ENCODE measurements around the gene SORL1.

SORL1 gene

DNA sequence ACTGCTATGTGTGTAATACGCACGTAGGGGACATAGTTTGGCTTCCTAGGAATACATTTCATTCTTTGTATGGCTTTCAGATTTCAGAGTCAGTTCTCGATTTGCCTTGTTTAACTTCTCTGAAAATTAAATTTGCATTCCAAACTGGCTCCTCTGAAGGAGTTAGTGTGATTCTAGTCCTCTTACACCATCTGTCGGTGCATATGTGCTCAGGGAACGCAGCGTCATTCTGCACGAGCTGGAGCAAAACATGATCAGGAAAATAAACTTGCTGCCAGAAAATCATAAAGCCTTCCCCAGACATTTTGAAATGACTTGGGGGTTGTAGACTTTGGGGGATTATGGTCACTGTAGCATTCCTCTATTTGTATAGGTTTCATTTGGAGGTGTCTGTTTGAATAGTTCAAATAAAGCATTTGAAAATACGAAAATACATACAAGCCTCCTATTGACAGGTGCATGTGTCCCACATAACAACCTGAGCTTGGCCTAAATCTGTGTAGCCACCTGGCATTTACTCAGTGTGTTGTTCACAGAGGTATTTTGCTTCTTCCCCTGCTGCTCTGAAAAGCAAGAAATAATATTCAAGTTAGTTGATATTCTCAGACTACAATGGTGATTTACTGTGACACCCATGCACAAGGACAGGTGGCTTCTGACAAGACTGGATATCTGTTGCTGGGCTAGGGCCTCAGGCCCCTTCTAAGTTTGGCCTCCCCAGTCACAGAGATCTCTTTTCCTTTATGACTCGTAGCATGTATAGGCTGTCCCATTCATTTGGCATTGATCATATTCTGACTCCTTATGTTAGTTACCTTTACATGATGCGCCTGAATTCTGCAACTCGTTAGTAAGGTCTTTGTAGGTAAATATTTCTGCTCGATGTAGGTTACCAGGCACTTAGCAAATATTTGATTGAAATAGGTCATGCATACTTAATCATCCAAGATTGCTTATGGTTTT is 82.3 kb downstream of the SORL1 start:
- no peak for DNase-seq (ENCODE audit: low read depth in 1 of 2, low spot score in 1 of 2)

DNA sequence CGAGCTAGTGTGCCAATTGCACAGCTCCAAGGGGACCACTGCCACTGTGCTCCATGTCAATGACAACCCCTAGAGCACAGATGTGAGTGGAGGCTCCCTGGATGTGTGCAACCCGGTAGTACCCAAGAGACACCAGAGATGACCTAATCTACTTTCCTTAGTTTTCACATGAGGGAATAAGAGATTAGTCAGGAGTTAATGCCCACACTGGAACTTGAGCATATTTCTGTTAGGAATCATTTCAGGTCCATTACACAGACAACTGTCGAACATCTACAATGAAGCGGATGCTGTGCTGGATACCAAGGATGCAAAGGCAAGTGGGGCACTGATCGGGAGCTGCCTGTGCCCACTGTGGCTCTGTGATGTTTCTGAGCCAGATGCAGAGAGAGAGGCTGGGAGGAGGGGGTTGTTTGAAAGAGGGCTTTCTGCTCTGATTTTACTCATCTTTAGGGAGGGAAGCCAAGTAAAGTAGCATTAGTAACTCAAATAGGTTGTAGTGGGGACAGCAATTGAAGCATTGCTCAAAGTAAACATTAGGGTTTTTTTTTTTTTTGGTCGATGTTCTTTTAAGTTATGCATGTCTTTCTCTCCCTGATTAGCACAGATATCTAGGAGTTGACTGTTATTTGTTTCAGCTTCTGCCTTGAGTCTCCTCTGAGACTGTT is 83.1 kb downstream of the SORL1 start:
- DNase-seq (ENCODE audit: low read depth in 1 of 2, low spot score in 1 of 2): no peak

DNA sequence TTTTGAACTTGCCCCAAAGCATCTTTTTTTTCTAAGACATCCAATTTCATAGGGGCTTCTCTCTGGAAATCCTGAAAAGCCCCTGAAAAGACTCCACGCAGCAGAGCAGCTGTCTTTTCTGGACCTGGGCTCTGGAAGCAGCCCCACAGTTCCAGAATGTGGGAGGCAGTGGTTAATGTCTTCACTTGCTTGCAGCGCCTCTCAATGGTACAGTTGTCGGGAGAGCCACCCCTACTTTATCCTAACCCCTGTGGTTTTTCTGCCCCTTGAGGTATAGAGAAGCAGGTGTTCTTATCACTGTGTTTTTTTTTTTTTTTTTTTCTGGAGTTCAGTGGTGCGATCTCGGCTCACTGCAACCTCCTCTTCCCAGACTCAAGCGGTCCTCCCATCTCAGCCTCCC is 84.0 kb downstream of the SORL1 start:
- no peak for DNase-seq (ENCODE audit: low read depth in 1 of 2, low spot score in 1 of 2)

DNA sequence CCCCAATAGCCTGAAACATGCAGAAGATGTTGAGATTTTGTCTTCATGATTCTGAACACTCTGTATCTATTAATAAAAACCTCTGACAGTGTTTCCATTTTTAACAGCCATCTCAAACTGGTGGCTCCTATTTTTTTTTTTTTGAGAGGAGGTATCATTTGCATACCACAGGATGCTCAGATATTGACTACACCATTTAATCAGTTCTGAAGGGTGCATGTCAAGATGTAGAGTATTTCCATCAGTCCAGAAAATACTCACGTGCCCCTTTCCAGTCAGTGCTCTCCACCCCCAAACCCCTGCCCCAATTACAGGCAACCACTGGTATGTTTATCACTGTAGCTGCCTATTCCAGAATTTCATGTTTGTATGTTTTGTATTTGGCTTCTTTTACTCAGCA is 85.9 kb downstream of the SORL1 start:
- no peak for DNase-seq (ENCODE audit: low read depth in 1 of 2, low spot score in 1 of 2)

DNA sequence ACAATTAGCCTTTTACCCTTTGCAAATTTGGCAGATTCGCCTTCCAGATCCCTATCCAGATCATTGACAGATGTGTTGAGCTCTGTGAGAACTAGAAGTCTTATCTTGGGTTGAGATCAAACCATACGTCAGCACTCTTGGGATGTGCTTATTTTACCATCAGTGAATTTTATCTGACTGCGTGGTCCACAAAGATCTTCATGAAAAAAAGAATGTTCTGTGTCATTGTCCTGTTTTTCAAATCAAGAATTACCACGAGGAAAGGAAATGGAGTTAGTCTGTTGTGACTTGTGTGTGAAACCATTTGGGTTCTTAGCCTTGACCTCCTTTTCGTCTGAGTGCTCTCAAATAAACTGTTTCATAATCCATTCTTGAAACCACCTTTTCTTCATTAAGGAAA is 86.9 kb downstream of the SORL1 start:
- DNase-seq (ENCODE audit: low read depth in 1 of 2, low spot score in 1 of 2): no peak

DNA sequence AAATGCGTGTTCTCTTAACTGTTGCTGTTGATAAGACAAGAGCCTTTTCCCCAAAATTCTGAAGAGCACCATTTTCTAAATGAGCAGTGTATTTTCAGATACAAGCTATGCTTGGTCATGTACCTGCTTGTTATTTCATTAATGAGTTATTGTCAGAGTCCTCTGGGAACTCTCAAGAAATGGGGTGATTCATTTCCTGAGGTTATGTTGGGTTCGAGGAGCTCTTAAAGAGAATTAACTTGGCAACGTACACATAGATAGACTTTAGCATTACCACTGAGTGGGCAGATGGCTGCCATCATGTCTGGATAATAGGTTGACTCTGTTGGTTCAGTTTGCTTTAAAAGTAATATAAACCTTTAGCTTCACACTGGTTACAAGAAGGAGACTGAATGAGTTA is 88.5 kb downstream of the SORL1 start:
- DNase-seq (ENCODE audit: low read depth in 1 of 2, low spot score in 1 of 2): no peak

DNA sequence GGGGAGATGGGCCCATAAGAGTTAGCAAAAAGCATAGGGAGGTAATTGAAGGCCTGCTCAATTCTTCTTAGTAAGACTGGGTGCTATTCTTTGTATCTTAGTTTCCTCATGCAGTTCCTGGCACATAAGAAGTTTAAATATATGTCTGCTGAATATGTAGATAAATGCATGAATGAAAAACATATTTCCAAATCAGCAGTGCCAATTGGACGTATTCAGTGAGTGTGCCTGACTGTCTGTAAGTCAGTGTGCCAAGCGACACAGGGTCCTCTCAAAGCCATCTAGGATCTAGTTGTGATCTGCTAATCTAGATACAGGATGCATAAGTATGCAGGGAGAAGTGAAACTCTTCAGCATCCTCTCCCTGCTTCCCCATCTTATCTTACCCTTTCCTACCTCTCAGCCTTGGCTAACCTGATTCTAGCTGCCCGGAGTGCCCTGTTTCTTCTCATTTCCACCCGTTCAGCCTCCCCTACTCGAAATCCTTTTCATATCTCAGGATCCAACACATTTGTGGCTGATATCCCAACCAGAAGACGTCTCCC is 91.8 kb downstream of the SORL1 start:
- no peak for DNase-seq (ENCODE audit: low read depth in 1 of 2, low spot score in 1 of 2)

DNA sequence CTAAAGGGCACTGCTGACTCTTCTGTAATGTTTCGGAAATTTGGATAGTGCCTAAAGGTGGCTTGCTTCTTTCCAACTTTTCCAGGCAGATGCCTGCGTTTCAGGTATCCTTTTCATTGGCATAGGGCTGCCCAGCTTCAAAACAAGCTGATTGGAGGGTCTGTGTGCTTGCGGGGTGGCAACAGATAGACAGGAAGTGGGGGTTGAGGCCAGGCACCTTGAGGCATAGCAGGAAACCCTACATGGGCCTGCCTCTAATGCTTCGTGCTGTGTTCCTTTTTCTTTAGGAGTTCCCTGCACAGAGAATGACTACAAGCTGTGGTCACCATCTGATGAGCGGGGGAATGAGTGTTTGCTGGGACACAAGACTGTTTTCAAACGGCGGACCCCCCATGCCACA is 92.8 kb downstream of the SORL1 start:
- DNase-seq (ENCODE audit: low read depth in 1 of 2, low spot score in 1 of 2): no peak

DNA sequence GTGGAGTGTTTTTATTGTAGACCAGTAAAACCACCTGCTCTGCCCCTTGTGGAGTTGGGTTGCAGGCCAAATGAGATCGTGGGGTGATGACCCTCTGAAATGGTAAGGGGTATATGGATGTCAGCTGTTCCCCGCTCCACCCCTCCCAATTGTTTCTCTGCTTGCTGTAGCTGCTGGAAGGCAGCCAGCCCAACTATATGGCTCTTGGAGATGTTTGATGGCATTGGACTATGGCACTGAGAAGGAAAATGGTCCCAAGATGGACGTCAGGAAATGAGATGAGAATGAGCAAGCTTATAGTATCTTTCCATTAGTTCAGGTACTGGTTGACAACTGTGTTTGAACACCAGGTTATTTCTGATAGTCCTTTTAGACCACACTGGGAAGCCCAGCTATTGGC is 95.5 kb downstream of the SORL1 start:
- no peak for DNase-seq (ENCODE audit: low read depth in 1 of 2, low spot score in 1 of 2)

DNA sequence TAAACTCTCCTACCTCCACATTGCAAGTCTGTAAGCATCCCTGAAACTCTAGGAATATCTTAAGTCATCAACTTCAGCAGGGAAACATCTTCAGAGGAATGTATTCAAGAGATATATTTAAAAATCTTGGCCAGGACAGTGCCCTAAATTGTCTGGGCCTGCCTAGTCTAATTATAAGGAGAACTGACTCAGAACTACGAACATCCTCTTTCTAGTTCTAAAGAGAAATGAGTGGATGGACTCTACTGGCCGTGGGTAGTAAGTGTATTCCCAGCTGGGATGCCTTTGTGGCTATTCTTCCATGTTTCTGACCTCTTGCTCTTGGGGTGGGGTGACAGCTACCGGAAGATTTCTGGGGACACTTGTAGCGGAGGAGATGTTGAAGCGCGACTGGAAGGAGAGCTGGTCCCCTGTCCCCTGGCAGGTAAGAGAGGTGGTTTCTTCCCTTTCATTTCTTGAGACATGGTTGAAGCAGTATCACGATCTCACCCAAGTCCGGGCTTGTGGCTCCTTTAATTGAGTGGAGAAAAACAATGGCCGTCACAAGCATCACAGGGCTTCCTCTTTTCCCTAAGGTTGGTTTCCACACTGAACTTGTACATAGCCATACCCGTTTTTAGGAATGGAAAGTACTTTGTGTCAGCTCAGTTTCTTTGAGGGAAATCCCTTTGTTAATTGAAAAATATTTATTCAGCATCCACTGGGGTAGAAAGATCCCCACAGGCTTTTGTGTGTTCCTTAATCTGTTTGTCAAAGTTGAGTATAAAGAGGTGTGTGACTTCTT is 98.3 kb downstream of the SORL1 start:
- DNase-seq (ENCODE audit: low read depth in 1 of 2, low spot score in 1 of 2): no peak

DNA sequence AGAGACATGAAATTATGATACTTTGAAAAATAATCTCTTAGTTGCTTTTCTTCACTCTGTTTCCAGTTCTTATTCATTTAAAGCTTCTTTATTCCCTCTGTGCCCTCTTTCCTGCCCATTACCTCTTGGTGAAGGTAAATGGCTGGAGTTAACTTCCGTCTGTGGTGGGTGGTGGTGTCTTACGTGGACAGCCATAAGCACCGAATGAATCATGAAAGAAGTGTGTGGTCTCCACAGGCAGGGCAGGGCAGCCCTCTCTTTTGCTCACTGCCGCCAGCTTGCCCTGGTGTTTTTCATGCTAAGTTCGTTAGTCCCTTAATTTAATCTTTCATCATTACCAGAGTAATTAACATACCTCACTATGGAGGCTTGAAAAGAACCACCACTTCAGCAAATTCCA is 99.3 kb downstream of the SORL1 start:
- DNase-seq (ENCODE audit: low read depth in 1 of 2, low spot score in 1 of 2): no peak

DNA sequence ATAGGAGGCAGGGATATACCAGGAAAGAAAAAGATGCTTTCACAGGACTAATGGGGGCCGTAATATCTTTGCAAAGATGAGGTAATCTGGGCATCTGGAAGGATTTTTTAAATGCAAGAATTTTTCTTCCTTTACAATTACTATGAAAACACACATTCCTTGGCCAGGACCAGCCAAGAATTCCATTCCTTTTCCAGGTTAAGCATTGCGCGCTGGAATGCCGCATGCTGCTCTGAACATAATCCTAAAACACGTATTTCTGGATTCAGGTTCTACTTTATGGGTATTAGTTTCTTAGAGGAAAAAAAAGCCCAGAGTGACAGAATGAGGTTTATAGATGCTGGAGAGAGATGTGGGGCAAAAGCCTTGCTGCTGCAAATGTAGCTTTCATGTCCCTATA is 100.0 kb downstream of the SORL1 start:
- no peak for DNase-seq (ENCODE audit: low read depth in 1 of 2, low spot score in 1 of 2)

DNA sequence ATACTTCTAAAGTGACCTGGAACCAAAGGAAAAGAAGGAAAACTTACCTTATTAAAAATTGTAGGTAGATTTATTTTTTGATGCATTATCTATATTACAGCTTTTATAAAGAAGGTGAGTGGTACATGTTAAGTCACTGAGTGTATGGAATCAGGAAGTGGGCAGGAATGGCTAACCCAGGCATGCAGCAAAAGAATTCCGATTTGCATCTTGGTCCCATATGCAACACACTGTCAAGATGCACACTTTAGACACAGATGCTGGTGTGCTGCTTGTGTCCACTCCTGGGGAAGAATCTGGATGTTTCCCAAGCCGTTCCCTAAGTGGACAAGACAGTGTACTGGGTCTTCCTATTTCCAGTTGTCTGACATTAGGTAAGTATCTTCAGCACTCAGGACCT is 100.5 kb downstream of the SORL1 start:
- no peak for DNase-seq (ENCODE audit: low read depth in 1 of 2, low spot score in 1 of 2)

DNA sequence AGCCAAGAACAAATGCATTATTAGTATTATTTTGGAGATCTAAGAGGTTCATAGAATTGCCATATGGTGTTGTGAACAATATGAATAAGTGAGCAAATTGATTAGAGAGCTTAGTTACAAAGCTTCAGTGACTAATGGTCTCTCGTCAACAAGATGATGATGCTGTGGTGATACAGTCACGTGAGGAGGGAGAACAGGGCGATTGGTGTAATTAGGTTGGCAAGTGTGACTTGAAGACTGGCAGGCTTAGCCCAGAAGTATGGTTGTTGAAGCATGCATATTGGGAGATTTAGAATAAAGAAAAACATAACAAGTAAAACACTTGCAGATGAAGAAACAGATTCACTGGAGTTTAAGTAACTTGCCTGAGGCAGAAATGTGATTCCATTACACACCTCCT is 101.3 kb downstream of the SORL1 start:
- DNase-seq (ENCODE audit: low read depth in 1 of 2, low spot score in 1 of 2): no peak

DNA sequence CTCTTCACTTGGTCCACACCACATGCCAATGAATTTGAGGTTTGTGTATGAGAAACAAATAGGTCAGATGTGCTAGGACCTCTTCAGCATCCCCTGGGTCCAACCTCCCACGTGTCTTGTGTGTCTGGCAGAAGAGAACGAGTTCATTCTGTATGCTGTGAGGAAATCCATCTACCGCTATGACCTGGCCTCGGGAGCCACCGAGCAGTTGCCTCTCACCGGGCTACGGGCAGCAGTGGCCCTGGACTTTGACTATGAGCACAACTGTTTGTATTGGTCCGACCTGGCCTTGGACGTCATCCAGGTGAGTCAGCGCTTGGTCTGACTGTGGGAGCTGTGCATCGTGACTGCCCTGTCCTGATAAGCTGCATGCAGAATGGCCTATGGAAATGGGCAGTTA is 101.7 kb downstream of the SORL1 start:
- no peak for DNase-seq (ENCODE audit: low read depth in 1 of 2, low spot score in 1 of 2)

DNA sequence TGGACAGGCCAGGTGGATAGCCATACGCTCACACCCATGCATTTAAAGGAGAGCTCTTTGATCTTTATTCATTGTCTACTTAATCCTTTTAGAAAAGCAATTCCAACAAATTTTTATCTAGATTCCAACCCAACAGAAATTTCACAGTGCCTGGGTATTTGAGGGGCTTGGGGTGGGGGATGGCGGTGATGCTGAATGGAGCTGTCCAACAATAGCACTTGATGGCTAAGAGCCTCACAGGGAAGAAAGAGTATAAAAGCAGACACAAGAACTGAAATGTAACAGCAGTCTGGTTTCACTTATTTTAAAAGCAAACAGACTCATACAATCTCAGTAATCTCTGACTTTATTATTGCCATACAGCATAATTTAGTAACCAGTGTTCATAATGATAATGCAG is 102.4 kb downstream of the SORL1 start:
- no peak for DNase-seq (ENCODE audit: low read depth in 1 of 2, low spot score in 1 of 2)

DNA sequence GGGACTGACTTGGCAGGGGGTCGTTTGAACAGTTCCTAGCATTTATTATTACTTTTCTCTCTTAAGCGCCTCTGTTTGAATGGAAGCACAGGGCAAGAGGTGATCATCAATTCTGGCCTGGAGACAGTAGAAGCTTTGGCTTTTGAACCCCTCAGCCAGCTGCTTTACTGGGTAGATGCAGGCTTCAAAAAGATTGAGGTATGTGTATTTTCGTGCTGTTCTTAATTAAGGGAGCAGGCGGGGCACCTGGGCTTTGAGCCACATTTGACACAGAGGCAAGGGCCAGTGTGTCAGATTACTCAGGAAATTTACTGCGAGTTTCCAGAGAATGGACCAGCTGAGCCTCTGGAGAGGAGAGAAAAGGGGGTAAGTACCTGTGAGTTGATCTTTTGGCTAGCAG is 103.0 kb downstream of the SORL1 start:
- DNase-seq (ENCODE audit: low read depth in 1 of 2, low spot score in 1 of 2): no peak

DNA sequence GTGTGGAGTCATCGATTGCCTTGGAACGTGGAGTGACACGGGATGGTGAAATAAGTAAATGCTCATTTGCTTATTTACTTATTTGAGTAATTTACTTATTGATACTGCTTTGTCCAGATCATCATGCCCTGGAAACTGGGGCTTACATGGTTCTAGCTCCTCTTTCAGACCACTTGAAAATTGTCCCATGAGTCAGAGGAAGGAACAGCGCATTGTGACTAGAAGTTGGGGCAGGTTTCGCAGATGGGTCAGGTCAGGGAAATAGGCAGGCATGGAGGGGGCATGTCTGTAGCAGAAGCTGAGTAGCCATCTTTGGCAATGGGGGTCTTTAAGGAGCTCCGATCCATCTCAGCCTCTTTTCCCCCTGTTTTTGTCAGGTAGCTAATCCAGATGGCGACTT is 104.8 kb downstream of the SORL1 start:
- DNase-seq (ENCODE audit: low read depth in 1 of 2, low spot score in 1 of 2): no peak

DNA sequence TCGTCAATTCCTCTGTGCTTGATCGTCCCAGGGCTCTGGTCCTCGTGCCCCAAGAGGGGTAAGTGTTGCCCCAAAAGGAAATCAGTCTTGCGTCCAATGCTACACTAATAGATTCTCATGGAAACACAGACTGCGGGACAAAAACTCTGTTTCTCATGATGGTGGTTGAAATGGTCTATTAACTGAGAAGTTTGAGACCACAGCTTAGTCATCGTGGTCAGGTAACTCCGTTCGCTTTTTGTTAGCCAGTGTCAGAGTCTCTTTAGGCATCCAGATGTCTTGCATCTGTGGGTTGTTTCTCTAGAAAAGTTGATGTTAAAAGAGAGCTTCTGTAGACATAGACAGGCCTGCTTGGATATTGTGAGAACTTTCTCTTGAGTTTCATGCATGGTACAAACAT is 105.2 kb downstream of the SORL1 start:
- no peak for DNase-seq (ENCODE audit: low read depth in 1 of 2, low spot score in 1 of 2)

DNA sequence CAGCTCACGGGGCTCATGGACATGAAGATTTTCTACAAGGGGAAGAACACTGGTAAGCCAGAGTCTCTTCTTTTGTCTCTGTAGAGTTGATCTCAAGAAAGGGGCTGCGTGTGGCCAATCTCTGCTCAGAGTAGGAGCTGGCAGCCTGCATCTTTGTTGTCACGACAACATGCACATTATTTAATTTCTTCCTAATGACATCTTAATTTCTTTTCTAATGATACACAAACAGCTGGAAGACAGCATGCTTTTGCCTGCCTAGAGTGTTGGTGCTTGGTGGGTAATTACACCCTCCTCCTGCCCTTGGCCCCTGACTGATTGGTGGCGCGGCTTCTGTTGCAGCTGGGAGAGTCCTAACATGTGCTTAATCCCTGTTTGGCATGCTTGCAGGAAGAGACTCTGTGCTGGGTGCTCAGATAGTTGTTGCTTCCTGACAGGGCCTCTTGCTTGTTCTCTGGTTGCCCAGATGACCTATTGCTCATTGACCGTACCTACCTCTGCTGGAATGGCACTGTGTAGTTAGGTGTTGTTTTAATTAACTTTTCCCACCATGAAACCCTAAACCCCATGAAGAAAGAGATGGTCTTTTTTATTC is 107.6 kb downstream of the SORL1 start:
- no peak for DNase-seq (ENCODE audit: low read depth in 1 of 2, low spot score in 1 of 2)

DNA sequence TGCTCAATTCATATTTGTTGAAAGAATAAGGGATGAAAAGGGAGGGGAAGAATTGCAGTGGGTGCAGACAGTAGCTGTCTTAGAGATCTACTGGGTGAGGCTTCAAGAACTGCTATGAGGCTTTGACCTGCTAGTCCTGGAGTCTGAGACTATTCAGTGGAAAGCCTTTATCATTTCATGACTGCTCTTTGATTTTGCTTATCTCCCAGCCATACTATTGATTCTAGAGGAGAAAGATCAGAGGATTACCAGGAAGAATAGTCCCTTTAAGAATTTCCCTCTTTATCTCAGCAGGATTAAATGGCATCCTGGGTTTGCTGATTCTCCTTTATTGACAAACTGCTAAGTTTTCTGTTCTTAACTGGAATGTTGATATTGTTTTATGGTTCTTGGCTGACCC is 108.1 kb downstream of the SORL1 start:
- DNase-seq (ENCODE audit: low read depth in 1 of 2, low spot score in 1 of 2): no peak
